Left lung (tissue), 10 donors: ENCODE measurements around the gene CPXM2. TPM values are rescaled to one million over a fixed set of nuclear protein-coding genes. Genes with fewer than 3 reads are reported as not detected.

Experiments
- ATAC-seq: fragments of 200-7000 bp; cut with Tn5 transposase; one replicate; pipeline ENCODE4 v1.9.1; 2020; ENCODE audit warnings: moderate library complexity
- DNase-seq, 4 donors: peaks; one replicate each; pipeline ENCODE4 v3.0.0-alpha.2; 2013 to 2020
- H3K27ac ChIP-seq, 2 donors: fragments of 200-600 bp; sonication (generic) in 1 of 2; one replicate each; pipeline versions ENCODE4 v1.5.0 to v1.8.0; 2020 to 2021
- H3K27me3 ChIP-seq, 2 donors: fragments of 200-600 bp; sonication (generic) in 1 of 2; one replicate each; pipeline versions ENCODE4 v1.5.0 to v1.8.0; 2020 to 2021
- H3K36me3 ChIP-seq, 2 donors: fragments of 200-600 bp; sonication (generic) in 1 of 2; one replicate each; pipeline versions ENCODE4 v1.5.0 to v1.8.0; 2020 to 2021
- H3K4me1 ChIP-seq, 2 donors: fragments of 200-600 bp; one replicate each; pipeline ENCODE4 v1.8.0; 2021
- H3K4me3 ChIP-seq, 2 donors: fragments of 200-600 bp; sonication (generic) in 1 of 2; one replicate each; pipeline versions ENCODE4 v1.5.0 to v1.8.0; 2020 to 2021; ENCODE audit warnings: mild to moderate bottlenecking in 1 of 2
- H3K9me3 ChIP-seq, 2 donors: fragments of 200-600 bp; sonication (generic) in 1 of 2; one replicate each; pipeline versions ENCODE4 v1.5.0 to v1.8.0; 2020 to 2021
- intact Hi-C, 2 donors: fragments of 100-400 bp; cut with DNase I; formaldehyde crosslinking; loops; one replicate each; pipeline versions ENCODE4 v1.11.2 to v1.14.2; 2022
- polyA plus RNA-seq, 6 donors: library from polyadenylated mRNA; unstranded; fragments of 120-200 nt; gene quantifications; one replicate each; pipeline ENCODE4 v1.2.1, GENCODE V29; 2013; ENCODE audit not compliant: insufficient read length in 6 of 6
- total RNA-seq, 2 donors: library from RNA; stranded (reverse); fragmentation: NEBNext Ultra II Directional; extraction: Animal tissue kit (Norgen Biotek cat#: 25700); gene quantifications; one replicate each; pipeline ENCODE4 v1.2.1, GENCODE V29; 2021
- TF ChIP-seq, protein P1 (sequence below), 2 donors: fragments of 200-600 bp; sonication (generic) in 1 of 2; IDR thresholded peaks; one replicate each; pipeline versions ENCODE4 v1.5.0 to v1.8.0; 2021; ENCODE audit warnings: antibody characterized with exemption in 2 of 2
- donor health status: DM: no; HTN: yes; CAD: no.
- donor health status: DM: no; HTN: no; CAD: no.

CPXM2 gene
- total and polyA plus RNA-seq, 8 donors = 1.5 to 6.5 (median 2.6) TPM

DNA sequence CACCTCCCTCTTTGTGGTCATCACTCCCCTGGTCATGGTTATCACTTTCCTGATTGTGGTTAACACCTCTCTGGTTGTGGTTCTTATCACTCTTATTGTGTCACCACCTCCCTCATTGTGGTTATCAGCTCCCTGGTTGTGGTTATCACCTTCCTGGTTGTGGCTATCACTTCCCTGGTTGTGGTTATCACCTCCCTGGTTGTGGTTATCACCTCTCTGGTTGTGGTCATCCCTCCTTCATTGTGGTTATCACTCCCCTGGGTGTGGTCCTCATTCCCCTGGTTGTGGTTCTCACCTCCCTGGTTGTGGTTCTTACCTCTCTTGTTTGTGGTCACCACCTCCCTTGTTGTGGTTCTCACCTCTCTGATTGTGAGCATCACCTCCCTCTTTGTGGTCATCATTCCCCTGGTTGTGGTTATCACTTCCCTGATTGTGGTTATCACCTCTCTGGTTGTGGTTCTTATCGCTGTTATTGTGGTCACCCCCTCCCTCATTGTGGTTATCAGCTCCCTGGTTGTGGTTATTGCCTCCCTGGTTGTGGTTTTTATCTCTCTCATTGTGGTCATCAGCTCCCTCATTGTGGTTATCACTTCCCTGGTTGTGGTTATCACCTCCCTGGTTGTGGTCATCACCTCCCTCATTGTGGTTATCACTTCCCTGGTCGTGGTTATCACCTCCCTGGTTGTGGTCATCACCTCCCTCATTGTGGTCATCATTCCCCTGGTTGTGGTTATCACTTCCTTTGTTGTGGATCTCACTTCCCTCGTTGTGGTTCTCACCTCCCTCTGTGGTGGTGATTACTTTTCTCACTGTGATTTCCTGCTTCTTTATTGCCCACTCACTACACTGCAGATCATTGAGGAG is 118.7 kb downstream of the CPXM2 start:
- intact Hi-C loops = no loop called here
- no peak overlapping the region for H3K4me3 ChIP-seq
- no peaks in the 10 kb centered on the region for H3K36me3 ChIP-seq
- no peak overlapping the region for H3K27ac ChIP-seq
- DNase-seq (no peak), ATAC-seq (no peak)
- no peaks in the 10 kb centered on the region for H3K9me3 ChIP-seq
- TF ChIP-seq, protein P1, sequence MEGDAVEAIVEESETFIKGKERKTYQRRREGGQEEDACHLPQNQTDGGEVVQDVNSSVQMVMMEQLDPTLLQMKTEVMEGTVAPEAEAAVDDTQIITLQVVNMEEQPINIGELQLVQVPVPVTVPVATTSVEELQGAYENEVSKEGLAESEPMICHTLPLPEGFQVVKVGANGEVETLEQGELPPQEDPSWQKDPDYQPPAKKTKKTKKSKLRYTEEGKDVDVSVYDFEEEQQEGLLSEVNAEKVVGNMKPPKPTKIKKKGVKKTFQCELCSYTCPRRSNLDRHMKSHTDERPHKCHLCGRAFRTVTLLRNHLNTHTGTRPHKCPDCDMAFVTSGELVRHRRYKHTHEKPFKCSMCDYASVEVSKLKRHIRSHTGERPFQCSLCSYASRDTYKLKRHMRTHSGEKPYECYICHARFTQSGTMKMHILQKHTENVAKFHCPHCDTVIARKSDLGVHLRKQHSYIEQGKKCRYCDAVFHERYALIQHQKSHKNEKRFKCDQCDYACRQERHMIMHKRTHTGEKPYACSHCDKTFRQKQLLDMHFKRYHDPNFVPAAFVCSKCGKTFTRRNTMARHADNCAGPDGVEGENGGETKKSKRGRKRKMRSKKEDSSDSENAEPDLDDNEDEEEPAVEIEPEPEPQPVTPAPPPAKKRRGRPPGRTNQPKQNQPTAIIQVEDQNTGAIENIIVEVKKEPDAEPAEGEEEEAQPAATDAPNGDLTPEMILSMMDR (IDR thresholded peaks at IDR 0.05) = no peak
- H3K4me1 ChIP-seq = no peaks in the 10 kb centered on the region
- H3K27me3 ChIP-seq = peaks cover 0 to 33% of the 10 kb centered on the region in 2 donors

DNA sequence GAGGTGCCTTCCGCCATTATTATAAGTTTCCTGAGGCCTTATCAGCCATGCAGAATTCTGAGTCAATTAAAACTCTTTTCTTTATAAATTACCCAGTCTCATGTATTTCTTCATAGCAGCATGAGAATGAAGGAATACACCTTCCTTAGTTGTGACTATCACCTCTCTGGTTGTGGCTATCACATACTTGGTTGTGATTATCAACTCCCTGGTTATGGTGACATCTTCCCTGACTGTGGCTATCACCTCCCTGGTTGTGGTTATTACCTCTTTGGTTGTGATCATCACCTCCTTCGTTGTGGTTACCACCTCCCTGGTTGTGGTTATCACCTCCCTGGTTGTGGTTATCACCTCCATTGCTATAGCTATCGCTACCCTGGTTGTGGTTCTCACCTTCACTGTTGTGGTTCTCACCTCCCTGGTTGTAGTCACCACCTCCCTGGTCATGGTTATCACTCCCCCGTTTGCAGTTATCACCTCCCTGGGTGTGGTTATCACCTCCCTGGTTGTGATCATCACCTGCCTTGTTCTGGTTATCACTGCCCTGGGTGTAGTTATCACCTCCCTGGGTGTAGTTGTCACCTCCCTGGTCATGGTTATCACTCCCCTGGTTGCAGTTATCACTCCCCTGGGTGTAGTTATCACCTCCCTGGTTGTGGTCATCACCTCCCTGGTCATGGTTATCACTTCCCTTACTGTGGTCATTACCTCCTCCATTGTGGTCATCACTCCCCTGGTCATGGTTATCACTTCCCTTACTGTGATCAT is 119.5 kb downstream of the CPXM2 start:
- H3K4me1 ChIP-seq = no peaks in the 10 kb centered on the region
- intact Hi-C loops = no loop called here
- ATAC-seq = no peak
- H3K27ac ChIP-seq = no peak overlapping the region
- TF ChIP-seq, protein P1 (IDR thresholded peaks at IDR 0.05) = no peak
- no peaks in the 10 kb centered on the region for H3K36me3 ChIP-seq
- H3K27me3 ChIP-seq = peaks cover 0 to 29% of the 10 kb centered on the region in 2 donors
- H3K4me3 ChIP-seq = no peak overlapping the region
- DNase-seq = no peak
- H3K9me3 ChIP-seq = no peaks in the 10 kb centered on the region

DNA sequence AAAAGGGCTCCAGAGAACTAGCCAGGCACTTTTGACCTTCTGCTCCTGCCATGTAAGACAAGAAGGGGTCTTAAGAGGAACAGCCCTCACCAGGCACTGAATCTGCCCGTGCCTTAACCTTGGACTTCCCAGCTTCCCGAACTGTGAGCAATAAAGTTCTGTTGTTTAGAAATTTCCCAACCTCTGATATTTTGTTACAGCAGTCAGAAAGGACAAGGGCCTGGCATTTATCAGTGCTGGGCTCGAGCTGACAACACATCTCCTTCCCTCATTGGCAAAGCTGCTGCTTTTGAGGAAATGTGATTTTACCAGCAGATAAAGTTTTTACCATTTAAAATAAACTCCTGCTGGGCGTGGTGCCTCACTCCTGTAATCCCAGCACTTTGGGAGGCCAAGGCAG is 122.0 kb downstream of the CPXM2 start:
- peaks cover 0 to 35% of the 10 kb centered on the region in 2 donors for H3K27me3 ChIP-seq
- no peaks in the 10 kb centered on the region for H3K4me1 ChIP-seq
- intact Hi-C loops = no loop called here
- no peak overlapping the region for H3K4me3 ChIP-seq
- no peaks in the 10 kb centered on the region for H3K36me3 ChIP-seq
- TF ChIP-seq, protein P1 (IDR thresholded peaks at IDR 0.05) = no peak
- H3K9me3 ChIP-seq = no peaks in the 10 kb centered on the region
- no peak for DNase-seq
- no peak for ATAC-seq
- no peak overlapping the region for H3K27ac ChIP-seq

DNA sequence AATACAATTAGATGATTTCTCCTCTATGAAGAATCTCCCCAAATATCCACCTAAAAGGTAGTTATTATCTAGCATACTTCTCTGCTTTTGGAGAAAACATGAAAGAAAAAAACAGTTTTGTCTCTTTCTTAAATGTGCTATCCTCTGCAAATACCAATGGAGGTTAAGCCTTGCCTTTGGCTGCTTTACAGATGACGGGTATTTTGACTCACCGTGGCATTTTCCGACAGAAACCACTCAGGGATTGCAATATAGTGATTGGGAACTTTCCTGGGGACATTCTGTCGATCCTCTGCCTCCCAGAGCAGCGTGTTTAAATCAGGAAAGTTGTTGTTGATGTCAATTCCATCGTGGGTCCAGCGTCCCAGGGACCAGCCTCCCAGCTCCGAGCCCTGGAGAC is 124.8 kb downstream of the CPXM2 start:
- intact Hi-C loops = no loop called here
- no peaks in the 10 kb centered on the region for H3K36me3 ChIP-seq
- ATAC-seq (no peak), DNase-seq (no peak)
- no peaks in the 10 kb centered on the region for H3K4me1 ChIP-seq
- TF ChIP-seq, protein P1 (IDR thresholded peaks at IDR 0.05) = no peak
- H3K9me3 ChIP-seq = no peaks in the 10 kb centered on the region
- H3K27me3 ChIP-seq = peaks cover 0 to 38% of the 10 kb centered on the region in 2 donors
- H3K4me3 ChIP-seq = no peak overlapping the region
- no peak overlapping the region for H3K27ac ChIP-seq

DNA sequence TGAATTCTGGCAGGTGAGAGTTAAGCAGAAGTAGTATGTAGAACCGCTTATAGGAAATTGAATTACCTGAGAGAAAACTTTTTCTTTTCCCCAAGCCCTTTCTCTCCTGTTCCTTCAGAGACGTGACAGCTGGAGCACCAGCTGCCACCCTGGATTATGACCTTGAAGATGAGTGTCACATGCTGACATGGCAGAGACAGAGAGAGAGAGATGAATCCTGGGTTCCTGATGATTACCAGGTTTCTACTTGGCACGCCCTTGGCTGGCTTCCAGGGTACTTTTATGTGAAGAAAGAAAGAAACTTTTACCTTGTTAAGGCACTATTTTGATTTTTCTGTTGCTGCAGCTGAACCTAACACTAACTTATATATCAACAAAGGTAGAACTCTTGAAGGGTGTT is 125.6 kb downstream of the CPXM2 start:
- no peaks in the 10 kb centered on the region for H3K4me1 ChIP-seq
- peaks cover 0 to 45% of the 10 kb centered on the region in 2 donors for H3K27me3 ChIP-seq
- TF ChIP-seq, protein P1 (IDR thresholded peaks at IDR 0.05) = no peak
- H3K36me3 ChIP-seq = no peaks in the 10 kb centered on the region
- ATAC-seq (no peak), DNase-seq (no peak)
- no peak overlapping the region for H3K4me3 ChIP-seq
- no peaks in the 10 kb centered on the region for H3K9me3 ChIP-seq
- no peak overlapping the region for H3K27ac ChIP-seq
- intact Hi-C loops = no loop called here
